Stimulated activated CD4-positive, alpha-beta T cell treated with anti-CD3 and anti-CD28 coated beads, Interleukin-4, amount 100 ng/mL, for 24 hours (primary cell): ENCODE data around the gene MACROD2.
"Not testable (repeated sequence)": the region's sequence is repeated elsewhere in the genome, so short reads cannot be mapped to it uniquely, and the experiment has no call there.

Experiments
- DNase-seq: peaks from one replicate; pipeline ENCODE4 v3.0.0-alpha.2; 2020

MACROD2 gene

DNA sequence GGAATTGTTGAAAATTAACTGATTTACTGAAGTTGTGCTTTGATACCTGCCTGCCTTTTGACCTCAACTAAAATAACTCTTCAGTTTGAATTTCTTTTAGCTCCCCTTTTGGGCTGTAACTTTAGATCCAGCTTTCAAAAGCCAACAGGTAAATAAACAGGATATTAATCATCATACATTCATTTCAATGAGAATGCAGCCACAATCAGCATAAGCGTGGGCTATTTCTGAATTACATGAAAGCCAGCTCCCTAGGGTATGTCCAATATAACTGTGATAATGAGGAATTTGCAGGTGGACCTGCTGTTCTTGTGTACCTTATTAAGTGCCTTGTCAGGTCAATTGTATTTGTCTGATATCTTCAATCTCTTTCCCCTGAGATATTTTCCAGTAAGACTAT is 1747.3 kb downstream of the MACROD2 start:
- no peak for DNase-seq

GRCh38 chr20:15756002-15756753 is 1760.9 kb downstream of the MACROD2 start:
- DNase-seq: no peak

- no peak for DNase-seq
These were observed 1761.4 kb downstream of the MACROD2 start for GRCh38 chr20:15756754-15757115.

- DNase-seq: no peak
These were observed 1764.3 kb downstream of the MACROD2 start for GRCh38 chr20:15759594-15759993.

- no peak for DNase-seq
These were observed 1764.8 kb downstream of the MACROD2 start for GRCh38 chr20:15760001-15760621.

GRCh38 chr20:15763366-15763765 is 1768.0 kb downstream of the MACROD2 start:
- DNase-seq: no peak

GRCh38 chr20:15767586-15767985 is 1772.3 kb downstream of the MACROD2 start:
- no peak for DNase-seq

DNA sequence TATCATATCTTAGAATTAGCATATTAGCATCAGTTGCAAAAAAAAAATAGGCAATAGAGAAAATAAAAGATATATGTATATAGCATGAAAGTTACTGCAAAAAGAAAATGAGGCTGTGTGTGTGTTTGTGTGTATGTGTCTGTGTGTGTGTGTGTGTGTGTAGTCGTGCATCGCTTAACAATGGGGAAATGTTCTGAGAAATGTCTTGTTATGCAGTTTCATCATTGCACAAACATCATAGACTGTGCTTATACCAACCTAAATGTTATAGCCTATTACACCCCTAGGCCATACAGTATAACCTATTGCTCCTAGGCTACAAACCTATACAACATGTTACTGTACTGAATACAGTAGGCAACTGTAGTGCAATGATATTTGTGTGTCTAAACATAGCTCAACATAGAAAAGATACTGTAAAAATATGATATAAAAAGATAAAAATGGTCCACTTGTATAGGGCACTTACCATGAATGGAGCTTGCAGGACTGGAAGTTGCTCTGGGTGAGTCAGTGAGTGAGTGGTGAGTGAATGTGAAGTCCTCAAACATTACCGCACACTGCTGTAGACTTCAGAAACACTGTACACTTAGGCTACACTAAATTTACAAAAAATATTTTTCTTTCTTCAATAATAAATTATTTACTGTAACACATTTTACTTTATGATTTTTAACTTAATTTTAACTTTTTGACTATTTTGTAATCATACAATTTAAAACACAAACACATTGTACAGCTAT is 1772.9 kb downstream of the MACROD2 start:
- no peak for DNase-seq

GRCh38 chr20:15772826-15773225 is 1777.5 kb downstream of the MACROD2 start:
- no peak for DNase-seq

DNA sequence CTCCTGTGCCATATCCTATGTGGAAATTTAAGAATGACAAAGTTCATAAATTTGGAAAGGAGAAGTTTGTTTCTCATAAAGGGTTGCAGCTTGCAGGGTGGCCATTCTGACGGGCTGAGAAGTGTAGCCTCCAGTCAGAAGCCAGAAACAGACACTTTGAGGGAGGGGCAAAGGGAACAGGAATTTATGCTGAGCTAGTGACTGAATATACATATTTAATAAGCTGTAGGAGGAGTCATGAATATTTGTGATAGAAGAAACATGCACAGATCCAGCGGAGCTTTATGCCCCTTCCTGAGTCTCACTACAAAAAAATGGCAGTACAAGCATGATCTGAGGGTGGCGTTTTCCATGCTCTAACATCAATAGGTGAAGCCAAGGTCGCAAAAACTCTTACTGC is 1779.6 kb downstream of the MACROD2 start:
- DNase-seq: no peak

DNA sequence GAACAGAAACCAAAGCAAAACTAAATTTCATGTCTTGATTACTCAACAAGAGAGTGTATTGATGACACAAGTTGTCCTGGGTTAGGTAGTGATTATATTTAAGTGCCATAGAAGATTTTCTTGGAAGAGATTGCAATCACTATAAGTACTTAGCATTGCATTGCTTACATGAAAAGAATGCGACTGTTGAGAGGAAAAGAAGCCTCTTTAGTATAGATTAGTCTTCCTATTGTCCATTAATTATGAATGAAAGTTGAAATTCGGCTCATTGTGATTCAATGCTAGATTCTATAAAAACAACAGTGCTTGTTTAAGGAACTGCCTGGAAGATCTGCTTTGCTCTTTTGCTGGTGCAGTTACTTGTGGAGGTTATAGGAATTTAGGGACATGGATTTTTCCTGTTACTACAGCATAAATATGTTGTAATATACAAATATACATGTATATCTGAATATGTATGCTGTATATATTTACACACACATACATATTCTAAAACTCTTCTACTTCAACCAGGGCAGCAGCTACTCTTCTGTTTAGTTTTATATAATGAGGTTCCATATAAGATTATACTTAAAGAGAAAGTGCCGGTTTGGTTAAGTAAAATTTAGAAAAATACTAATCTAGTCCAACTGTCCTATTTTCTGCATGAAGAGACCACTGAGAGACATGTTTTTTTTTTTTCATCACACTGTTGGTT is 1781.6 kb downstream of the MACROD2 start:
- no peak for DNase-seq

DNA sequence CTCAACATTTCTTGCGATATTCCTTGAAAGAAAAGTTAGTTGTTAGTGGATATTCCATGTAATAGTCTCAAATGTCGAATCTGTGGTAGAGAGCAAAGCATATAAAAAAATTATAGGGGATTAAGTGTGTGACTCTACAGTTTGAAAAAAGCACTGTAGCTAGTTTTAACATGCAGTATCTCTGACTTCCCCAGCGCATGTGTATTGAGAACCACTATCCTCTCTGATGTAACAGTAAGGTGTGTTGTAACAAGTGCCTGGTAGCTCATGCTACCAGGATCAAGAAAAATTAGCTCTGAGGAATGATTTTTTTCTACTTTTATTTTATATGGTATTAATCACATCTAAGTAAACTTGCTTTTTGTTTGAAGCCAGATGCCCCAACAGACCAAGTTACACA is 1788.7 kb downstream of the MACROD2 start:
- DNase-seq: no peak

GRCh38 chr20:15789079-15789478 is 1793.8 kb downstream of the MACROD2 start:
- no peak for DNase-seq

- no peak for DNase-seq
These were observed 1797.5 kb downstream of the MACROD2 start for GRCh38 chr20:15792855-15793254.

DNA sequence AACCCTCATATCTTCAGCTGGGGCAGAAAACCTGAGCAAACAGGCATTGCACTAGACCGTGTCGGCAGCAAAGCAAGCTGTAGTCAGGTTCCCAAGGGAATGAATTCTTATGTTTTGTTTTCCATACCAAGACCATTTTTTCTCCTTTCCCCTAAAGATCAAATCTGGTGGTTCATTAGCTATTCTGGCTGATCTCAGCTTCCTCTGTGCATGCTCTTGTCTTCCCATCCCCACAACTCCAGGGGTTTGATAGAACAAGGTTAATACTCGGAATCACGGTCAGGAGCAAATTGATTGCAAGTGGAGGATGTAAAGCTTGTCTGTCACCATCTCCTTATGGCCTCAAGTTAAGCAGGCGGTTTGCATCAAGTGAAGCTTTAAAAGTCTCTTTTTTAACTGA is 1799.1 kb downstream of the MACROD2 start:
- no peak for DNase-seq

GRCh38 chr20:15795305-15796019 is 1800.1 kb downstream of the MACROD2 start:
- DNase-seq: no peak

DNA sequence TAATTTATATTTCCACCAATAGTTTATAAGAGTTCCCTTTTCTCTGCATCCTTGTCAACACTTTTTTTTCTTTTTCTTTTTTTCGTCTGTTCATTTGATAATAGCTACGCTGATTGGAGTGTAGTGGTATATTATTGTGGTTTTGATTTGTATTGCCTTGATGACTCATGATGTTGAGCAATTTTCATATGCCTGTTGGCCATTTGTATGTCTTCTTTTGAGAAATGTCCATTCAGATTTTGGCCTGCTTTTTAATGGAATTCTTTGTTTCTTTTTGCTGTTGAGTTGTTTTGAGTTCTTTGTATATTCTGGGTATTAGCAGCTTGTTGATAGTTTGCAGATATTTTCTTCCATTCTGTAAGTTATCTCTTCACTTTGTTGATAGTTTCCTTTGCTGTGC is 1804.6 kb downstream of the MACROD2 start:
- DNase-seq: no peak

DNA sequence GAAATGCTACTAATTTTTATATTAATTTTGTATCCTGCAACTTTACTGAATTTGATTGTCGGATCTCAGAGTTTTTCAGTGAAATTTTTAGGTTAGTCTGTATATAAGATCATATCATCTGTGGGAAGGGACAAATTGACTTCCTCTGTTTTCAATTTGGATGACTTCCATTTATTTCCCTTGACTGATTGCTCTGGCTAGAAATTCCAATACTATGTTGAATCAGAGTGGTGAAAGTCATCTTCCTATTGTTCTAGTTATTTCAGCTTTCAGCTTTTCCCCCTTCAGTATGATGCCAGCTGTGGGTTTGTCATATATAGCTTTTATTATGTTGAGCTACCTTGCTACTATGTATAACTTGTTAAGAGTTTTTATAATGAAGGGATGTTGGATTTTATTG is 1806.7 kb downstream of the MACROD2 start:
- no peak for DNase-seq

- no peak for DNase-seq
These were observed 1809.8 kb downstream of the MACROD2 start for GRCh38 chr20:15805154-15805553.

GRCh38 chr20:15806105-15806504 is 1810.8 kb downstream of the MACROD2 start:
- DNase-seq: no peak

- no peak for DNase-seq
These were observed 1812.0 kb downstream of the MACROD2 start for GRCh38 chr20:15807271-15807670.

- not testable (repeated sequence) for DNase-seq
These were observed 1812.5 kb downstream of the MACROD2 start for GRCh38 chr20:15807771-15808170.

DNA sequence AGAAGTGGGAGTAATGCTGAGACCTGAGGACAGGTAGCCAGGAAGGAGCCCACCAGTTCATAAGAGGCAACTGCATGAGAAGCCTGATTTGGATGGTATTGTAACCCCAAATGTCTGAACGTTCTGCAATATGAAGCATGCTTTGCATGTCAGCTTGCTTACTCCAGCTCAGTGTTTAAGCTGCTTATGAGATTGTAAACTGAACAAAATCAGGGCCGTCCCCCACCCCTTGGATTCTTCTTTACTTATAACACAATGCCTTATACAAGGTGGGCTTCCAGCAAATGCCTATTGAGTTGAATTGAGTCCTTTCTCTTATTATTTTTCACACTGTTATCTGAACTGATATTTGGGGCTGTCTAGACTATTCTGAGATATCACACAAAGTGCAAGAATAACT is 1816.6 kb downstream of the MACROD2 start:
- no peak for DNase-seq
